NT2/D1 (cell line): ENCODE data around the gene EHBP1L1.

Experiments
- SUZ12 ChIP-seq: IDR thresholded peaks from 2 replicates; pipeline ENCODE4 v1.6.1; 2011; ENCODE audit not compliant: insufficient read length, insufficient read depth; ENCODE audit errors: extremely low read depth
- ZNF274 ChIP-seq: IDR thresholded peaks from 2 replicates; pipeline ENCODE4 v1.6.1; 2011; ENCODE audit warnings: mild to moderate bottlenecking, low read depth, low read length

GRCh38 chr11:65604258-65604657 is 28.4 kb downstream of the EHBP1L1 start:
- no peak for TF ChIP-seq SUZ12
- no peak for TF ChIP-seq ZNF274
